Superior temporal gyrus (tissue), 1 donor: ENCODE measurements around the gene AGAP3.

Experiments
- DNase-seq: peaks from one replicate; pipeline ENCODE4 v3.0.0-alpha.2; 2016; ENCODE audit errors: extremely low spot score

Gene AGAP3

DNA sequence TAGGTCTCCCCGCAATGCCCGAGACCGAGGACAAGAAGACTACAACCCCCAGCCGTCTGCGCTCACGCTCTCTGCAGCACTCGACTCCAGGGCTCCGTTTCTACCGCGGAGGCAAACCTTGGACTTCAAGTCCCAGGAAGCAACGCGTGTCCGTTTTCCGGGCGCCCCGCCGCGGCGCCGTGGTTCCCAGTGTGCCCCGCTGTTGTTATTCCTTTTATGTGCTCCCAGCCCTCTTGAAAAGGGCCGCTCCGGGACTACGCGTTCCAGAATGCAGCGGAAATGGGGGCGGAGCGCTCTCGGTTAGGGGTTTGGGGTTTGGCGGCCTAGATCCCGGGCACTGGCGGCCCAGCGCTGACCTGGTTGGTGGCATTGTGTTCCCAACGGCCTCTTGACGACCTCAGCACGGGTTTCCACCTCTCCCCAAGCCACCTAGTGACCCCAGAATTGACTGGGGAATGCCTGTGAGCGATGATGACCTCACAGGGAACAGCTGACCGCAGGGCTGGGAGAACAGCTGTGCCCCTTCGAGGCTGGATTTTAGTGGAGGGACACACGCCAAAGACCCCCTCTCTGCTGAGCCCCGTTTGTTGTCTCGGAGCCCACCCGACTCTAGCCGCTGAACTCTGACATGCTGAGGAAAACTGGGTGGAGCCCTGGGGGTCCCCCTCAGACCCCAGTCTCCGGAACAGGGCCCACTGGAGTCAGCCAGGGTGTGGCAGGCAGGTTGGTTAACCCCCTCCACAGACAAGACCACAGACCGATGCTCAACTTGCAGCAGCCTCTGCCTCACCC is 28.1 kb upstream of the AGAP3 start:
- DNase-seq: peak; percentile 99

DNA sequence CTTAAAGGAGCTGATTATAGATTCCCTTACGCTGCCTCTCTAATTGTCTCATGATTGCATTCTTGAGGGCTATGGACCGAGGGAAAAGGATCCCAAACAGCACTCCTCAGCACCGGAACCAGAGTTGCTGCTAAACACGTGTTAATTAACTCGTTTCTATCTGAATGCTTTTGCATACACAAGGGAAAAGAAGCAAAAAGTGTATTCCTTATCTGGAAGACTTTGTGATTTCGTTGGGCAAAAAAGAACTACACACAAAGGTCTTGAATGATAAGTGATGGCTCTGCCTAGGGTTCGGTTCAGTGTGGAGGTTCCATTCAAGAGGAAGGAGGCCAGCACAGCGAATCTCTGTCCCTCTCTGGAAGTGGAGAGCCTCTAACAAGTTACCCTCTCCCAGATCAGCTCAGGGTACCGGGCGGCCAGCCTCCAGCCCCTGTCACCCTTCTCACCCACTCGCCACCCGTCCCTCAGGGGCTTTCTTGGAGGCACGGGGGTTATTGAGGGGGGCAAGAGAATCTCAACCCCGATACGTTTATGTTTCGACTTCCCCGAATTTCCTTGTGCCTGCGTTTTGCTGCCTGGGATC is 27.4 kb upstream of the AGAP3 start:
- DNase-seq: peak; percentile 78

DNA sequence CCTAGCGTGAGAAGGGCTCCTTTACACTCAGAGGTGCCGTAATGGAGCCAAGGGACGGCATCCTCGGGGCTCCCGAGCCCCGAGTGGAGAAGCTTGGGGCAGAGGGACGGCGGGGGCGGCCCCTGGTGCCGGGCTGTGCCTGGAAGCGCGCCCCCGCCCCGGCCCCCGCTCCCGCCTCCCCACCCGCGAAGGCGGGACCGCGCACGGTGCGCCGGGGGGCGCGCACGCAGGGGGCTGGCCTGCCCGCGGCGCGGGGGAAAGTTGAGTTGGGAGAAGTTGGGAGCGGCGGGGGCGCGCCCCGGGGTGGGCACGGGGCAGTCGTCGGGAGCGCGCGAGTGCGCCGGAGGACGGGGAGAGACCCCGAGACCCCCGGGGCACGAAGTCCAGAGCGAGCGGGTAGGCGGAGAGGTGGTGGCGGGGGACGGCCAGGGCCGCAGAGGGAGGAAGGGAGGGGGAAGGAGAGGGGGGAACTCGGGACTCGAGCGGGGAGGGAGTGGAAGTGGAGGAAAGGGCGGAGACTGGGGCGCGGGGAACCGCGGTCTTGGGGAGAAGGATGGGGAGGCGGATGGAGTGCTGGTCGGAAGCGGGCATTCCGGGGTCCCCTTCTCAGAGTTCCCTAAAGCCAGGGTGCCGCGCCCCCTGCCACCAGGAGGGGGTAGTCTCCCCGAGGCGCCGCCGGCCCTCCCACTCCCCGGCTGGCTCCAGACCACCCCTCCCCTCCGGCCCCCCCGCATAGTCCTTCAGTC is 26.7 kb upstream of the AGAP3 start, which contains the start of gene SLC4A2:
SLC4A2 (plus strand) TSS at position 223 of the 746 bp plus-strand sequence. CDS start 2,399 bp downstream, outside the sequence.
- peak; percentile 78 for DNase-seq

DNA sequence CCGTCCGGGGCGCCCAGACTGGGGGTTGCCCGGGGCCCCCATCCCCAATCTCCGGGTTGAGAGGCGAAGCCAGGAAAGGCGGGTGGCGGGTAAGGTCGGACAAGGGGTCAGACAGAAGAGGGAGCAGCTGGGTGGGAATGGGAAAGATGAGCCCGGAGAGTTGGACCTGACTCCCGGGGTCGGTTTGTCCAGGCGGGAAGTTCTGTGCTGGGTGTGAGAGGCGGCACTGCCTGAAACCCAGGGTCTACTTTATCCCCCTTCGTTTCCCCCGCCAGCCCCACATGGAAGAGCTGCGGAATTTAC is 26.2 kb upstream of the AGAP3 start:
- no peak for DNase-seq

DNA sequence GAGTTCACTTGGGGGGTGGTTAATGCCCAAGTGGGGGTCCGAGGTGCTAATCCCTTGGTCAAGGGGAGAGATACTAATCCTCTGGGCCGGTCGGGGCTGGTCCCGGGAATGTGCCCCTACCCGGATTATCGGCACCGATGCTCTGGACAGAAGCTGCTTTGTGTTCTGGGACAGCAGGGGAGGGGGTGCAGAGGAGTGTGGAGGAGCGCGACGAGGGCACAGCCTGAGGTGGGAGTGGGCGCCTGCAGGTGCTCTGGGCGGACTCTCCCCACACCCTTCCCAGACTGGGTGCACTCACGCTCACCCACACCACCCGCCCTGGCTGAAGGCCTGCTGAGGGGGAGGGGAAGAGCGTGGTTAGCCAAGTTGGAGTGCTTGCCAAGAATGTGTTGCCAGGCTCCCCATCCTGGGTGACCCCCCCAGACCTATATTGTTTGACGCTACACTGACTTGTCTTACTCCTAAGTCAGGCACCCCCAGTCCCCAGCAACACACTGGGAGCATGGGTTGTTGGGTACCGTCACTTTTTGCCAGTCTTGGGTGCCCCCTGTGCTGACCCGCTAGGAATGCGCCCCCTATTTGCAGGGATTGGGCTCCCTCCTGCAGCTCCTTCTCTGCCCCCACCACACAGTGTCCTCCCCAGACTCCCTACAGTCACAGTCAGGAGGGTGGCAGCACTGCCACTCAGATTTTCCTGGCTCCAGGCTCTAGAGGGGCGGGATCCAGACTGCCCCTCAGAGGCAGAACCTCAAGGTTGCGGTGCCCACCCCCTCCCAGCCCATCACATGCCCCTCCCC is 25.7 kb upstream of the AGAP3 start:
- peak; percentile 33 for DNase-seq

DNA sequence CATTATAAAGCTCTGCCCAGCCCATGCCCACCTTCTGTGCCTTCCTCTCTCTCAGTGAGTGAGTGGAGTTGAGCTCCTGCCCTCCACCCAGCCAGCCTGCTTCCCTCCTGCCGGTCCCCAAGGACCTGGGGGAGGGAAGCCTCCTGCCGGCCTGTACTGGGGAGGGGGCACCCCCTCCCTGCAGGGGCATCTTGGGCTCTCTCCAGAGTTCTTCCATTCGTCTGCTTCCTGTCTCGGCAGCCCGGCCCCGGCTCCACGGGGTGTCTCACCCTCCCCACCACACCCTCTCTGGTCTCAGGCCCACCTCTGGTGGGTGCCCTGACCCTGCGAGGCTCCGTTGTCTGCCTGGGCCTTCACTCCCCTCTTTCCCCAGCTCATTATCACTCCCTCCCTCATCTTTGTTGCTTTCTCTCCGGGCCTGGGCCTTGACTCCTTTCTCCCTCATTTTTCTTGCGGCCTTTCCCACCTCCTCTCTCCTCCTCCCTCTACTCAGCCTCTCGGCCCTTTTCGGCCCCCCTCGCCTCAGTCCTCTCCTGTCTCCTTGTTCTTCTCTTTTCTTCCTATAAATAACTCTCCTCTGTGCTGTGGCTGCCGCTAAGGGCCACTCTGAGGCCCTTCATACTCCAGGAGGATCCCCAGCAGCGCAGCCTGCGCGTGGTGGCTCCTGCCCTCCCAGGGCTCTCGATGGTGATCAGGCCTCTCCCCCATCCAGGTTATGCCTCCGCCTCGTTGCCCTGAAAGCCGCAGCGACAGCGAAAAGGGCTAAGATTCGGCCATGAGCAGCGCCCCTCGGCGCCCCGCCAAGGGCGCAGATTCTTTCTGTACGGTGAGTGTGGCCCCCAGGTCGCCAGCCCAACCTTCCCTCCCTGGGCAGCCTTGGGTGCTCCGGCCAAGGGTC is 24.8 kb upstream of the AGAP3 start:
- DNase-seq: no peak

DNA sequence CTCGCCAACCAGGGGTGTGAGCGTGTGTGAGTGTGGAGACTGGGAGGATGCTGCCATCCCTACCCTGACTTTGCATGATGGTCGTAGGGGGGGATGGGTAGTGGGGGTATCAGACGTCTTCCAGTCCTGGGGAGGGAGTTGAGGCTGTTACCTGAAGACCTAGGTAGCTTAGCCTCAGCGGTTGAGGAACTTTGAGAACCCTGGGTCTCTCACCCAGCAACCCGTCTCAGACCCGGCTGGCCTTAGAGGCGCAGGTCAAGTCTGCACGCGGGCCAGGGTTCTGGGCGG is 24.2 kb upstream of the AGAP3 start:
- no peak for DNase-seq

DNA sequence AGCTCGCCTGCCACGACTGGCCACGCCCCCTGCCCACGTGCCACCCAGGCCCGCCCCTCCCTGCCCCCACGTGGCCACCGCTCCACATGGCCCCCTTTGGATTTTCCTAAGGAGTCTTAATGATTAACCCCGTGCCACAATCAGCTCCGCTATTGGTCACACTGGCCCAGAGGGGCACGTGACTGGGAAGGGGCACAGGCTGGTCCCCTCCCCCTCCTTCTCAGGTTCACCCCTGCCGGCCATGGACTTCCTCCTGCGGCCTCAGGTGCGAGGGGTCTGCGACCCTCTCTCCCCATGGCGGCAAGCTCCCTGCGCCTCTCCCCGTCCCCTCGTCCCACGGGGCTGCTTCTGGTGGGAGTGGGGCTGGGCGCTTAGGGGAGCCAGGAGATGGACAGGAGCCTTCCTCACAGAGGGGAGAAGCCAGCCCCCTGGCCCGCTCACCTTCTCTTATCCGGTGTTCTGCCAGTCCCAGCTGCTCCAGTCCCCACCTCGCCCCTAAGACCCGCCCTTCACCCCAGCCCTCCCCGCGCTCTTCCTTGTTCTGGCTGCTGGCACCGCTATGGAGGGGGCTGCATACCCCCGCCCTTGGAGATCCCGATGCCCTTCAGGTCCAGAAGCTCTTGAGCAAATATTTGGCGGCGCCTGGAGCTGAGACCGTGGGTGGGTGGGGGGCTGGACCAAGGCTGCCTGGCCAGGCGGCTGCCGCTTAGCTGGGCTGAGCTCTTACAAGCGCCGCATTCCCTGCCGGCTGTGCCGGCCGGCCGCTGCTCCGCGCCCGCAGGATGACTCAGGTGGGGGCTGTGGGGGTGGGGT is 23.7 kb upstream of the AGAP3 start:
- DNase-seq: no peak

DNA sequence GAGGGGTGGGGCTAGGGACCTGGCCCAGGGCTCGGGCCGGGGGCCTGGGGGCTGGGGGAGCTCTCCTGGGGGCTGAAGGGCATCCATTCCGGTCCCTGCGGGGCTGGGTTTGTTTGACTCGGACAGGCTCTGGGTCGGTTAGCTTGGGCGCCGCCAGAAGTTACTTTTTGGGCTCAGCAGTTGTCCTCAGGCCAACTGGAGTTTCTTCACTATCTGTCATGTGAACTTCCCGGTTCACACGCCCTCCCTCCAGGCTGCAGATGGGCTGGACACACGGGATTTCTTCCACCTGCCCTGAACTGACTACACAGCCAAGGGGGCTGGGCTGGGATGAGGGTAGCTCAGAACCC is 23.1 kb upstream of the AGAP3 start:
- DNase-seq: no peak

DNA sequence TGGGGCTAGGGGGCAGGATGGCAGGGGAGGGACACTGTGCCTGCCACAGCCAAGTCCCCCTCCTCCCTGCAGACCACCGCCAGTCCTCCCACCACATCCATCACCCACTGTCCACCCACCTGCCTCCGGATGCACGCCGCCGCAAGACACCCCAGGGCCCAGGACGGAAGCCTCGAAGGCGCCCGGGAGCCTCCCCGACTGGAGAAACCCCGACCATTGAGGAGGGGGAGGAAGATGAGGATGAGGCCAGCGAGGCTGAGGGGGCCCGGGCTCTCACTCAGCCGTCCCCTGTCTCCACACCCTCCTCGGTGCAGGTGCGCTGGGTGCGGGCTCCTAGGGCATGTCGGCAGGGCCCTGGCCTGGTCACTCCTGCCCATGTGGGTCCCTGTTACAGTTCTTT is 21.8 kb upstream of the AGAP3 start:
- no peak for DNase-seq

DNA sequence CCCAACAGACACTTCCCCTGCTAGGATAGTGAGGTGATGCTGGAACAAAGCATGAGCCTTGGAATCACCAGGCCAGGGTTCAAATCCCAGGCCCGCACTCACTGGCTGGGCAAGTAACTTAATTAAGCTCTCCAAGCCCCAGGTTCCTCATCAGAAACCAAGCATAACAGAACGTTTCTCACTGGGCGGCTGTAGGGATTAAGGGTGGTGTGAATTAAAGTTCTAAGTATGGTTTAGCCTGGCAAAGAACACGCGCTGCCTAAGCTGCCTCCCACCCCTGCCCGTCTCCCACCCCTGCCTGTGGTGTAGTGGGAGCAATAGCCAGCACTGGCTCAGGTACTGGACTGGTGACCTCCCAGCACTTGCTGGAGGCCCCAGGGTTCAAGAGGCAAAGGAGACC is 21.3 kb upstream of the AGAP3 start:
- DNase-seq: no peak

DNA sequence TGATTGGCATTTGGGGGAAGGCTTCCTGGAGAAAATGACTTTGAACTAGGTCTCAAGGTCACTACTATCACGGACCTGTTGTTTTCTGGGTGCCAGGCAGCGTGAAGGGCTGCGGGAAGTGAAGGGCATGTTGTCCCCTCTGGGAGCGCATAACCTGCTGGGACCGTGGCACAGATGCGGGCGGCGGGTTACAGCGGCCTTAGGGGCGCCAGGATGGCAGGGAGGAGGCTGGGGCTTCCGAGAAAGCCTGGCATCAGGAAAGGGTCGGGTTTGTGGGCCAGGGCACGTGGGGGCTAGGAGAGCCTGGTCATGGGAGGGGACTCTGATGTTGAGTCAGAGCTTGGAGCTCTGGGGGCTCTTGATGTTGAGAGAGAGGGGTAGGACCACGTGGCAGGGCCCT is 20.8 kb upstream of the AGAP3 start:
- DNase-seq: no peak

DNA sequence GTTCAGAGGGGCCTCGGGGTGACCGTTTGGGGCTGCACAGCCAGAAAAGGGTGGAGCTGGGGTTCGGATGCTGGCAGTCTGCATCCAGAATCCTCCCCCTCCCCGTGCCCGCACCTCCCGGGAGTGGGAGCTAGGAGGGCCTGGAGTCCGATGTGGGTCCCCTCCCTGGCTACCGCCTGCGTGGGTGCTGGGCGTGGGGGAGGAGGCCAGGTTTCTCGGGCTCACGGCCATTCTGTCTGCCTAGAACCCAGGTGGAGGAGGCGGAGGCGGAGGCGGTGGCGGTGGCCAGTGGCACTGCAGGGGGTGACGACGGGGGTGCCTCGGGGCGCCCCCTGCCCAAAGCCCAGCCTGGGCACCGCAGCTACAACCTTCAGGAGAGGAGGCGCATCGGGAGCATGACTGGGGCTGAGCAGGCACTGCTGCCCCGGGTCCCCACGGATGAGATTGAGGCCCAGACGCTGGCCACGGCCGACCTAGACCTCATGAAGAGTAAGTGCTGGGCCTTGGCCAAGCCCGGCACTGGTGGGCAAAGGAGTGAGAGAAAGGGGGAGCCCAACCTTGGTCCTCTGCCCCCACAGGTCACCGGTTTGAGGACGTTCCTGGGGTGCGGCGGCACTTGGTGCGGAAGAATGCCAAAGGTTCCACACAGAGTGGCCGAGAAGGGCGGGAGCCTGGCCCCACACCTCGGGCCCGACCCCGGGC is 19.9 kb upstream of the AGAP3 start:
- DNase-seq: no peak

DNA sequence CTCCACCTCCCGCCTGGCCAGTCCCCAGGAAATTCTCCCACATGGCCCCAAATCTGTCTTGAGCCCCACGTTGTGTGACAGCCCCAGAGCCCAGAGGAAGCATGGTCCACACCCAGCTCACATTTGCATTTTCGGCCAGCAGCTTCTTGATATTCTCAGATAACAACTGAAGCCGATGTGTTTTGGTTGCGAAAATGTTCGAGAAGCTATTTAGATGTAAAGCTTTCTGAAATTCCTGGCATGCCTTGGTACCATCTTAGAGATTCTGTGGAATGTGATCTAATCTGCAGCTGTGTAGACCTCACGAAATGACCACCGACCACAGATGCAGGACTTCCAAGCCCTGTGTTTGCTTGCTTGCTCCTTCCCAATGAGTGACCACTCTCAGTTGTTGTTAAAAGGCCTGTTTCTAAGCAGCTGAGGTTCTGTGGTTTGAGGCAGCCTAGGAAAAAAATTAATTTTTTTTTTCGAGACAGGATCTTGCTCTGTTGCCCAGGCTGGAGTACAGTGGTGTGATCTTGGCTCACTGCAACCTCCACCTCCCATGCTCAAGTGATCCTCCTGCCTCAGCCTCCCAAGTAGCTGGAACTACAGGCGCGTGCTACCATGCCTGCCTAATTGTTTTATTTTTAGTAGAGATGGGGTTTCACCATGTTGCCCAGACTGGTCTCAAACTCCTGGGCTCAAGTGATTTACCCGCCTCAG is 18.1 kb upstream of the AGAP3 start:
- no peak for DNase-seq

DNA sequence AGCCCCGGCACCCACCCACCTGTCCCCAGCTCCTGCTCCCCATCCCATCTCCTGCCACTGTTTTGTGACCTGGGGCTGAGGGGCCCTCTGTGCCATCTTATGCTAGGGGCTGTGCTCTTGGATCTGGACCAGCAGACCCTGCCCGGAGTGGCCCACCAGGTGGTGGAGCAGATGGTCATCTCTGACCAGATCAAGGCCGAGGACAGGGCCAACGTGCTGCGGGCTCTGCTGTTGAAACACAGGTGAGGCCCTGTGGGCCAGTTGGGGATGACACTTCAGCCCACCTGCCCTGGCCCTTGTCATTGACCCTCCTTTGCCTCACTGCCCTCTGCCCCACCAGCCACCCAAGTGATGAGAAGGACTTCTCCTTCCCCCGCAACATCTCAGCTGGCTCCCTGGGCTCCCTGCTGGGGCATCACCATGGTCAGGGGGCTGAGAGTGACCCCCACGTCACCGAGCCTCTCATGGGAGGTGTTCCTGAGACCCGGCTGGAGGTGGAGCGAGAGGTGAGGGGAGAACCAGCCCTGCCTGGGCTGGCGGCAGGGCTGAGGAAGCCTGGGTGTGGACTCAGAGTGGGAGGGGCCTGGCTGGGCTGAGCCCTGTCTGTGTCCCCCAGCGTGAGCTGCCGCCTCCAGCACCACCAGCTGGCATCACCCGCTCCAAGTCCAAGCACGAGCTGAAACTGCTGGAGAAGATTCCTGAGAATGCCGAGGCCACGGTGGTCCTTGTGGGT is 16.3 kb upstream of the AGAP3 start:
- no peak for DNase-seq

DNA sequence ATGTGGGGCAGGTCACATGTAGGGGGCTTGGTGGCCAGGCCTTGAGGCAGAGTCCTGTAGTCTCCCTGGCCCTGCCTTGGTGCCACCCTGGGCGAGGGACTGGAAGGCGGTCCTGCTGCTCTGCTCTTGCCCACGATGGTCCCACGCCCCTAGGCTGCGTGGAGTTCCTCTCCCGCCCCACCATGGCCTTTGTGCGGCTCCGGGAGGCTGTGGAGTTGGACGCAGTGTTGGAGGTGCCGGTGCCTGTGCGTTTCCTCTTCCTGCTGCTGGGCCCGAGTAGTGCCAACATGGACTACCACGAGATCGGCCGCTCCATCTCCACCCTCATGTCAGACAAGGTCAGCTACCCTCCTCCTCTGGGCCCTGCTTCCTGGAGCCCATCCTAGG is 15.7 kb upstream of the AGAP3 start:
- DNase-seq: no peak

DNA sequence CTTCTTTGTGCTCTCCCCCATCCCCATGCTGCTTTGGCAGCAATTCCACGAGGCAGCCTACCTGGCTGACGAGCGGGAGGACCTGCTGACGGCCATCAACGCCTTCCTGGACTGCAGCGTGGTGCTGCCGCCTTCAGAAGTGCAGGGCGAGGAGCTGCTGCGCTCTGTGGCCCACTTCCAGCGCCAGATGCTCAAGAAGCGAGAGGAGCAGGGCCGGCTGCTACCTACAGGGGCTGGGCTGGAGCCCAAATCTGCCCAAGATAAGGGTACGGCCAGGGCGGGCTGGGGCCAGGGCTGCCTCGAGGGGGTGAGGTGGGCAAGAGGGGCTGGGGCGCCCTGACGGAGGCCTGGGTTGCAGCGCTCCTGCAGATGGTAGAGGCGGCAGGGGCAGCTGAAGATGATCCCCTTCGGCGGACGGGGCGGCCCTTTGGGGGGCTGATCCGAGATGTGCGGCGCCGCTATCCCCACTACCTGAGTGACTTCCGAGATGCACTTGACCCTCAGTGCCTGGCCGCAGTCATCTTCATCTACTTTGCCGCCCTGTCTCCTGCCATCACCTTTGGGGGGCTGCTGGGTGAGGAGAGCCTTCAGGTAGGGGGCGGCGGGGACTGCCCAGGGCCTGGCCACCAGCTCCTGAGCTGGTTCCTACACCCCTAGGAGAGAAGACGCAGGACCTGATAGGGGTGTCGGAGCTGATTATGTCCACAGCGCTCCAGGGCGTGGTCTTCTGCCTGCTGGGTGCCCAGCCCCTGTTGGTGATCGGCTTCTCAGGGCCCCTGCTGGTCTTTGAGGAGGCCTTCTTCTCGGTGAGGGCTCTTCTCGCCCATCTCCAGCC is 15.0 kb upstream of the AGAP3 start:
- DNase-seq: no peak

DNA sequence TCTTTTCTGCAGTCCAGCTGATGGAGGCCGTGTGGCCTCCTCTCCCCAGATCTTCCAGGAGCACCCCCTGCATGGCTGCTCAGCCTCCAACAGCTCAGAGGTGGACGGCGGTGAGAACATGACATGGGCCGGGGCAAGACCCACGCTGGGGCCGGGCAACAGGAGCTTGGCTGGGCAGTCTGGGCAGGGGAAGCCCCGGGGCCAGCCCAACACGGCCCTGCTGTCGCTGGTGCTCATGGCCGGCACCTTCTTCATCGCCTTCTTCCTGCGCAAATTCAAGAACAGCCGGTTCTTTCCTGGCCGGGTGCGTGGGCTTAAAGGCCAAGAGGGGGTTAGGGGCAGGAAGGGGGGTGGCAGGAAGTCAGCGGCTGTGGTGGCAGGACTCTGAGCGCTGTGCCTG is 12.3 kb upstream of the AGAP3 start:
- no peak for DNase-seq
